ENCODE data around the gene C4orf33. TPM values are rescaled to one million over a fixed set of nuclear protein-coding genes. Genes with fewer than 3 reads are reported as not detected.
"Not testable (repeated sequence)": the region's sequence is repeated elsewhere in the genome, so short reads cannot be mapped to it uniquely, and the experiment has no call there.

The C4orf33 gene
- total RNA-seq, 1 experiment from 2014 or later: 12.4 TPM

DNA sequence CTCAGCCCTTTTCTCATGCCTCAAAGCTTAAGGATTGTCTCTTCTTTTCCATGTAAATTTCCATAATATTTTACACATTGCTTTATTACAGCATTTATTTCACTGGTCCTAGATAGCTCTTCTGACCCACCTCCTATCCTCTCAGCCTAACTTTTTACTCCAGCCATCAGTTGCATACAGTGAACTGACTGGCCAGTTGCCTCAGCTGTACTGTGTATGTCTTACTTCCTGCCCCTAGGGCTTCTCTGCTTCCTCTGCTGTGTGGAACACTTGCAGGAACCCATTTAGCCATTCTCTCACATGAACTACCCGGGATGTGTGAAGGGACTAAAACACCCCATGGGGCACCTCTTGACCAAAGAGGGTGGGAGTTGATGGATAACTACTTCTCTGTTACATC, 18.0 kb downstream of the C4orf33 start:
- no peak for TF ChIP-seq EZH2 (IDR thresholded peaks at IDR 0.05; ENCODE audit: low read depth)
- TF ChIP-seq, protein P1, sequence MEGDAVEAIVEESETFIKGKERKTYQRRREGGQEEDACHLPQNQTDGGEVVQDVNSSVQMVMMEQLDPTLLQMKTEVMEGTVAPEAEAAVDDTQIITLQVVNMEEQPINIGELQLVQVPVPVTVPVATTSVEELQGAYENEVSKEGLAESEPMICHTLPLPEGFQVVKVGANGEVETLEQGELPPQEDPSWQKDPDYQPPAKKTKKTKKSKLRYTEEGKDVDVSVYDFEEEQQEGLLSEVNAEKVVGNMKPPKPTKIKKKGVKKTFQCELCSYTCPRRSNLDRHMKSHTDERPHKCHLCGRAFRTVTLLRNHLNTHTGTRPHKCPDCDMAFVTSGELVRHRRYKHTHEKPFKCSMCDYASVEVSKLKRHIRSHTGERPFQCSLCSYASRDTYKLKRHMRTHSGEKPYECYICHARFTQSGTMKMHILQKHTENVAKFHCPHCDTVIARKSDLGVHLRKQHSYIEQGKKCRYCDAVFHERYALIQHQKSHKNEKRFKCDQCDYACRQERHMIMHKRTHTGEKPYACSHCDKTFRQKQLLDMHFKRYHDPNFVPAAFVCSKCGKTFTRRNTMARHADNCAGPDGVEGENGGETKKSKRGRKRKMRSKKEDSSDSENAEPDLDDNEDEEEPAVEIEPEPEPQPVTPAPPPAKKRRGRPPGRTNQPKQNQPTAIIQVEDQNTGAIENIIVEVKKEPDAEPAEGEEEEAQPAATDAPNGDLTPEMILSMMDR (conservative IDR thresholded peaks at IDR 0.05): no peak
- Histone ChIP-seq H3K79me2 (ENCODE audit: low read depth) (no peaks in the 10 kb centered on the region), H4K20me1 (ENCODE audit: insufficient read depth) (no peaks in the 10 kb centered on the region), H3K27ac (no peak overlapping the region), H3K4me1 (replicated peaks; ENCODE audit: insufficient read depth) (no peaks in the 10 kb centered on the region), H3K9me3 (ENCODE audit: insufficient read depth, low read depth) (no peaks in the 10 kb centered on the region), H3K9me2 (ENCODE audit: insufficient read depth) (no peaks in the 10 kb centered on the region), H3K4me3 (no peak overlapping the region), H2AFZ (no peak overlapping the region), H3K27me3 (ENCODE audit: insufficient read depth, low read depth) (no peaks in the 10 kb centered on the region), H3K36me3 (ENCODE audit: low read depth) (no peaks in the 10 kb centered on the region), H3F3A (ENCODE audit: insufficient read depth, low read depth) (no peaks in the 10 kb centered on the region), H3K4me2 (no peak overlapping the region)
- intact Hi-C loops (cut with micrococcal nuclease; ENCODE audit: unreplicated experiment): no loop called here
- DNase-seq: no peak
- POLR2A ChIA-PET (ENCODE audit: unreplicated experiment): no interaction called here
- CTCF ChIA-PET: no interaction called here
- no TSS peak for BruUV-seq (replicated peaks)

DNA sequence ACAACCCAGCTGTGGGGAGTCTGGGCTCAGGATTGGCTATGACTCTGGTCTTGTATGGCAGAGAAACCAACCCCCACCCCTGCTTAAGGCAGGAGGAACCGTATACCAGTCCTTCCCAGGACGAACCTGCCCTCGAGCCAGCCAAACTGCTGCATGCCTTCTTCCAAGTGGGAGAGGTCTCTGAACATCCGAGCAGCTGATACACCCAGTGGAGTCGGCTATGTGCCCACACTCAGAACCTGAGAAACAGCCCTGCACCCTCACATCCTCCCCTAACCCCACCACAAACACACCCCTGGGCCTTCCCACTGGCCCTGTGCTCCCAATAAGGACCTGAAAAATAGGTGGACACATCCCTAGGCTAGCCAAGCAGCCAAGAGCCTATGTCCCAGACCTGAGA, 21.8 kb downstream of the C4orf33 start:
- TF ChIP-seq, protein P1 (conservative IDR thresholded peaks at IDR 0.05): no peak
- no peak for TF ChIP-seq EZH2 (IDR thresholded peaks at IDR 0.05; ENCODE audit: low read depth)
- Histone ChIP-seq H4K20me1 (ENCODE audit: insufficient read depth) (no peaks in the 10 kb centered on the region), H2AFZ (no peak overlapping the region), H3K36me3 (ENCODE audit: low read depth) (no peaks in the 10 kb centered on the region), H3K4me3 (no peak overlapping the region), H3K9me2 (ENCODE audit: insufficient read depth) (no peaks in the 10 kb centered on the region), H3F3A (ENCODE audit: insufficient read depth, low read depth) (no peaks in the 10 kb centered on the region), H3K9me3 (ENCODE audit: insufficient read depth, low read depth) (no peaks in the 10 kb centered on the region), H3K27me3 (ENCODE audit: insufficient read depth, low read depth) (no peaks in the 10 kb centered on the region), H3K27ac (no peak overlapping the region), H3K4me2 (no peak overlapping the region), H3K79me2 (ENCODE audit: low read depth) (no peaks in the 10 kb centered on the region), H3K4me1 (replicated peaks; ENCODE audit: insufficient read depth) (no peaks in the 10 kb centered on the region)
- CTCF ChIA-PET: no interaction called here
- POLR2A ChIA-PET (ENCODE audit: unreplicated experiment): no interaction called here
- intact Hi-C loops (cut with micrococcal nuclease; ENCODE audit: unreplicated experiment): no loop called here
- no peak for DNase-seq
- no TSS peak for BruUV-seq (replicated peaks)

DNA sequence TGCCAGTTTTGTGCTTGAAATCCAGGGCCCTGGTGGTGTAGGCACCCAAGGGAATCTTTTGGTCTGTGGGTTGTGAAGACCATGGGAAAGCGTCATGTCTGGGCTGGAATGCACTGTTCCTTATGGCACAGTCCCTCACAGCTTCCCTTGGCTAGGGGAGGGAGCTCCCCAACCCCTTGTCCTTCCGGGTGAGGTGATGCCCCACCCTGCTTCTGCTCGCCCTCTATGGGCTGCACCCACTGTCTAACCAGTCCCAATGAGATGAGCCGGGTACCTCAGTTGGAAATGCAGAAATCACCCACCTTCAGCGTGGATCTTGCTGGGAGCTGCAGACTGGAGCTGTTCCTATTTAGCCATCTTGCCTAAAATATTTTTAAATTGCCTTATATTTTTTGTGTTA, 30.7 kb downstream of the C4orf33 start:
- H3K9me2 ChIP-seq (ENCODE audit: insufficient read depth); H3K36me3 ChIP-seq (ENCODE audit: low read depth); H3K4me1 ChIP-seq (replicated peaks; ENCODE audit: insufficient read depth); H2AFZ ChIP-seq; H3K27ac ChIP-seq; H3K9me3 ChIP-seq (ENCODE audit: insufficient read depth, low read depth); H3K79me2 ChIP-seq (ENCODE audit: low read depth); CTCF ChIA-PET; H3F3A ChIP-seq (ENCODE audit: insufficient read depth, low read depth); POLR2A ChIA-PET (ENCODE audit: unreplicated experiment); intact Hi-C loops (cut with micrococcal nuclease; ENCODE audit: unreplicated experiment); H3K4me3 ChIP-seq; H3K27me3 ChIP-seq (ENCODE audit: insufficient read depth, low read depth); H3K4me2 ChIP-seq; DNase-seq; BruUV-seq (replicated peaks); H4K20me1 ChIP-seq (ENCODE audit: insufficient read depth): not testable (repeated sequence)

DNA sequence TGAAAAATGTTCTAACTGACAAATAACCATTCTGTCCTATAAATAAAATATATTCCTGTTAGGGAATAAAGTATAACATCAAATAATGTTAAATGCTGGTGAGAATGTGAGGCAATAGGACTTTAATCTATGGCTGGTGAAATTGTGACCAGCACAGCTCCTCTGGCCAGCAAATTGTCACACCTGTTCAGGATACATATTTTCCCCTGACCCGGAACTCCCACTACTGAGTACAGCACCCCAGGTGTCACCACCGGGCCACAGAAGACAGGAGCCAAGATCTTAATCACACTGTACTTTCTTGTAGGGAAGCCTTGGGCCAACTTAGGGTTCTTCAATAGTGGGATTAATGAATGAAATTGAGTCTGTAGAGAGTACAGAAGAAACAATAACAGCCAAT, 33.2 kb downstream of the C4orf33 start:
- intact Hi-C loops (cut with micrococcal nuclease; ENCODE audit: unreplicated experiment): no loop called here
- Histone ChIP-seq H3K9me3 (ENCODE audit: insufficient read depth, low read depth) (no peaks in the 10 kb centered on the region), H3K4me1 (replicated peaks; ENCODE audit: insufficient read depth) (no peaks in the 10 kb centered on the region), H2AFZ (no peak overlapping the region), H3K27ac (no peak overlapping the region), H3F3A (ENCODE audit: insufficient read depth, low read depth) (no peaks in the 10 kb centered on the region), H3K27me3 (ENCODE audit: insufficient read depth, low read depth) (no peaks in the 10 kb centered on the region), H4K20me1 (ENCODE audit: insufficient read depth) (no peaks in the 10 kb centered on the region), H3K4me3 (no peak overlapping the region), H3K36me3 (ENCODE audit: low read depth) (no peaks in the 10 kb centered on the region), H3K4me2 (no peak overlapping the region), H3K9me2 (ENCODE audit: insufficient read depth) (no peaks in the 10 kb centered on the region), H3K79me2 (ENCODE audit: low read depth) (no peaks in the 10 kb centered on the region)
- no TSS peak for BruUV-seq (replicated peaks)
- no peak for DNase-seq
- POLR2A ChIA-PET (ENCODE audit: unreplicated experiment): no interaction called here
- TF ChIP-seq, protein P1 (conservative IDR thresholded peaks at IDR 0.05): no peak
- TF ChIP-seq EZH2 (IDR thresholded peaks at IDR 0.05; ENCODE audit: low read depth): no peak
- CTCF ChIA-PET: no interaction called here

All from PC-9 (cell line).